GM21825 (cell line): ENCODE measurements around the gene RIT2.

Experiments
- ATAC-seq: cut with Tn5 transposase; IDR thresholded peaks from one replicate; pipeline ENCODE4 v1.9.1; 2021; ENCODE audit warnings: mild to moderate bottlenecking, moderate library complexity; ENCODE audit not compliant: unreplicated experiment

Gene RIT2

DNA sequence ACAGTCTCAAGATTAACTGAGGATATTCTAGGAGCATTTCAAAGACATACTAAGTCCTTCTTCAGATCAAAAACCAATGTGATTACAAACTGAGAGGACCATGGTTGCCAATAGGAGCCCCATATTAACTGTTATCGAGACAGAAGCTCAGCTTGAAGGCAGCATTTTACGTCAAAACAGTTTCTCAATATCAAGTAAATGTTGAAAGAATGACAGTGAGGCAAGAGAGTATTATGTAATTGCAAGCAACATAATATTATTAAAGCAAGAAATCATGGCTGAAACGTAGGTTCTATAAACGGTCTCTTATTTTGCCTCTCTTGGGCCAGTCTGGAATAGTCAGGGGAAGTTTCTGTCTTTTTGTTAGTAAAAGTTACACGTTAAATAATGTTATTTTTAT, 22.9 kb downstream of the RIT2 start:
- ATAC-seq = no peak

GRCh38 chr18:43081396-43081795, 34.1 kb downstream of the RIT2 start:
- no peak for ATAC-seq

GRCh38 chr18:43080671-43081070, 34.8 kb downstream of the RIT2 start:
- no peak for ATAC-seq

DNA sequence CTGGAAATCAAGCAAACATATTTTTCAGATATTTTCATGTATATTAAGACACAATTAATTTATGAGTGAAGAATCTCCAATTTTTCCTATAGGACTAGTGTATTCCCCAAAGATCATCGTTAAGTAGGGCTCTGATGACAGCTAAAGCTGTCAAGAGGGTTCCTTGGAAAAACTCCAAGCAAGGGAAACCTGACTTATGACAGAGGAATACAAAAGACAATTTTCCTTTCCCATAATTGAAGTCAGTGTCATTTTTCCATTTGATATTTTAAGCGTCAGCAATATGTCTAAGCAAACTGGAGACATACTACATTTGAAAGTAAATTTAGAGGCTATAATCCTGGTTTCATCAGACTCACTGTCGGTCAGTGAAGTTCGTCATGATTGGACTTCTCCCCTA, 36.1 kb downstream of the RIT2 start:
- ATAC-seq = no peak

DNA sequence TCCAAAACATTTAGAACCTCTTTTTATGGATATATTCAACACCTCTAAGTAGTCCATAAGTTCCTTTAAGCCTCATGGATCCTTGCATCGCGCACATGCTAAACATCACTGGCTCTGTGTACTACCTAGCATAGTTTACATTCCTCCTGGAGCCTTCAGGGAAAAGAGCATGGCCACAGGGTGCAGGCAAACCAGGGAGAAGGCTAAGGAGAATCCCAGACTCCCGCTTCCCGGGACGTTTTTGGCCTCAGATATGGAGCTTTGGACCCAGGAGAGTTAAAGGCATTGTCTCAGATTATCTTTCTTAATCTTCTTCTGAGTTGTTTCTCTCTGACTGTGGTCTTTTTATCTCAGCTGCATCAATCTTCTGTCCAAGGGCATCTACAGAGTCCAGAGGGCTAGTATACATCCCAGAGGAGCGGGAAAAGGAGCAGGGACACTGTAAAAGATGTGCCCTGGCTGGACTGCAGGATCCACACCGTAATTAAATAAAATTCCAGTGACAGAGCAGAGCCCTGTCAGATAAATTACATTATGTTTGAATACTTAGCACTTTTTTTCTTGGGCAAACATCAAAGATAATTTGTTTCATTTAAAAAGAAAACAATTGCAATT, 36.9 kb downstream of the RIT2 start:
- ATAC-seq = no peak

GRCh38 chr18:43077510-43078308, 37.8 kb downstream of the RIT2 start:
- ATAC-seq = no peak

DNA sequence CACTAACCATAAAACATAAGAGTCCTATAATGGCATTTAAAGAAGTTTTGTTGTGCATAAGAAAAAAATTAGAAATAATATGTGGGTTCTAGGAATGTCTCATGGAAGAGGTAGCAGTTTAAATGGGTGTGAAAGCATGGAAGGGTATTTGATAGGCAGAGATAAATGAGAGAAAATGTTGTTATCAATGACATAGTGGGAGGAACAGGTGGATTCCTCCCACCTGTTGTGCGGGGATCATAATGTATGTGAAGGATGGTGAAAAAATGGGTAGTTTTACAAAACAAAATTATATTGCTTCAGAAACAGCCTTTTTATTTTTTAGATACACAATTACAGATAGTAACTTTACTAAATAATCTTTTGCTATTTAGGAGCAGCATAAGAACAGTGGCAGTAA, 41.7 kb downstream of the RIT2 start:
- no peak for ATAC-seq

DNA sequence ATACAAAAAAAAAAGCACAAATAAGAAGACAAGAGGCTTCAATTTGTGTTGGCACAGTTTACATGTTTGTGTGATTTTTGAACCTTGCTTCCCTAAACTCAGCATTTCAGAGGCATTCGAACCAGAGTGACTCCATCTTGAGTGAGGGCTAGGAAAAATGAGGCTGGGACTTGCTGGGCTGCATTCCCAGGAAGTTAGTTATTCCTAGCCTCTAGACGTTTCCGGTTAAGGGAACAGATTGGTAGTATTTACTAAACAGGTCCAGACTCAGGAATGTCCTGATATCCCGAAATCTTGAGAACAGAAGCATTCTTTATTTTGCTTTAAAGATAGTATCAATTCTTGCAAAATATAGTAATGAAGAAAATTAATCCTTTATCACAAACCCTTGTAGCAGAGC, 46.7 kb downstream of the RIT2 start:
- ATAC-seq = no peak

DNA sequence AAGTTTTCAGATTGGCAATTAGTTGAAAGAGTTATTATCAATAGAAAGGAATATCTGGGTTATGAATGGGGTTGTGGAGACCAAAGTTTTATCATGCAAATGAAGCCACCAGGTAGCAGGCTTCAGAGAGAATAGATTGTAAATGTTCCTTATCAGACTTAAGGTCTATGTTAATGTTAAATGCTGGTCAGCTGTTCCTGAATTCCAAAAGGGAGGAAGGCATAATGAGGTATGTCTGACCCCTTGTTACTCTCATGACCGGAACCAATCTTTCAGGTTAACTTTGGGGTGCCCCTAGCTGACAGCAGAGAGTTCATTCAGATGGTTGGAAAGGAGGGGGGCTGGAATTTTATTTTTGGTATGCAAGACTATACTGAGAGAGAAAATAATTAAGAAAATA, 47.9 kb downstream of the RIT2 start:
- ATAC-seq = no peak

DNA sequence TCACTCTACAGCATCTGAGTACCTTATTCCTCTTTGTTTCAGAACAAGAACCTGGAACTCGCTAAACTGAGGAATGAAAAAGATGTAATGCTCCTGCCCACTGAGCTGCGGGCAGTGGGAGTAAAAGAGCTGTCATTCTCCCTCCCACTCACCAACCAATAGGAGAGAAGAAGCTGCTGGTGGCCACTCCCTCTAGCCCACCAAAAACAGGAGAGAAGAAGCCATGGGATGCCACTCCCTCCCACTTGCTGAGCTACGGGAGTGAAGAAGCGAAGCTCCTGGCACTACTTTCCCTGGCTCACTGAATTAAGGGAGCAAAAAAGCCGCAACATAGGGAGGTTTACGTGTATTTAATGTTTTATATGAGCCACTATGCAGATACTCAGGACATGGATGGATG, 53.7 kb downstream of the RIT2 start:
- no peak for ATAC-seq

- ATAC-seq = no peak
Observed at GRCh38 chr18:43061318-43061717, 54.2 kb downstream of the RIT2 start.

DNA sequence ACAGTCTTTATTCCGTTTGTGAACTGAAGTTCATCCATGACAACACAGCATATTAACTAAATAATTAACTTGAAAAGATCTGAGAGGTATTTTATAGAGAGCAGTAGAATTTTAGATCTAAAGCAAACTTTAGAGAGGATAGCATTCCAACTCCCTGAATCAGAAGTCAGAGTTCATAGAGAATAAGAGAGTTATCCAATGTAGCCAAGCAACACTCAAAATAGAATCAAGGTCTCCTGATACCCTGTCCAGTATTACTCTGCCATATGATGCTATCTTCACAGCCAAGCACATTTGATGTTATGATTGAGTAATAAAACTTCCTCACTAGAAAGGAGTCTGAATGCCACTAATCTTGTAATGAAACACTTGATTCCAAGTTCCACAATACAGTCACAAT, 55.5 kb downstream of the RIT2 start:
- ATAC-seq = no peak

DNA sequence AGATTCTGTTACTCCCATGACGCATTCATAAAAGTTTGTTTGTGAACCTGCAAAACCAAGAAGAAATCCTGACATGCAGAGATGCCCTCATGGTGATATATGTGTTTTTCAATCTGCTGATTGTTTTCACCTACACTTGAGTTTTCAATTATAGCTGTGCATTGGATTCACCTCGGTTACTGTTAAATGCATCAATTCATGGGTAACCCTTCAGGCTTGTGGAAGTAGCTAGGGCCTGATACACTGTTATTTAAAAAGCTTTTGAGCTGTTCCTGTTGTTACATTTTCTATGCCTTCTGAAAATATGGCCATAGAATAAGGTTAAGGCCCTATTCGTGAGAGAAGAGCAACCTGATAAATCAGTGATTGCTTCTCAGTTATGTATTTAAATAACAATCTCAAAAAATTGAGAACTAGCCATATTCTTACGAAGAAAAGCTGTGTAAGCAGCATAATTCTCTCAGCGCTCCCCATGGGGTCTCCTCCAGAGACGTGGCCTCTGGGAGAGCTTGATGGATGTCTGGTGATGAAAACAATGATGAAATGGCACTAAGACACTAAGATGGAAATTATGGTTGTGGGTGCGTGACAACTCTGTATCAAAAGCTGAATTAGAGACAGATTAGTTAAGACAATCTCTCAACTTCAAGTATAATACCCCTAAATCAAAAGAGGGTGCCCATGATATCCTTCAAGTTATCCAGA, 60.5 kb downstream of the RIT2 start:
- ATAC-seq = no peak

DNA sequence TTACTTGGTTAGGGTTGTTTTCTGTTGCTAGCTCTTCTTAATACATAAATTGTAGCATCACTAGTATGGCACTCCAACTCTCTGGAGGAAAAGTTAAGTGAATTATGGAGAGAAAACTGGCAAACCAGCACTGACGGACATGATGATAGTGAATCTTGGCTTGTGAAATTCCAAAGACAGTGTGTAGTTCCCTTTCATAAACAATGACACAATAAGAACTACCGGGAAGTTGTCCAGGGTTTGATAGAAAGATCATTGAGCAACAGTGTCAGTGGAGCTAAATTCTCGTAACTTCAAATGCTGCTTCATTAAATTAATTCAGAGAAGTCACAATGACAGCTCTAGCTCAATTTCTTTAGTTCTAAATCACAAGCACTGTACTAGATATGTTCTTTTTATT, 66.5 kb downstream of the RIT2 start:
- ATAC-seq = no peak

- no peak for ATAC-seq
Observed at GRCh38 chr18:43046322-43046721, 69.2 kb downstream of the RIT2 start.

DNA sequence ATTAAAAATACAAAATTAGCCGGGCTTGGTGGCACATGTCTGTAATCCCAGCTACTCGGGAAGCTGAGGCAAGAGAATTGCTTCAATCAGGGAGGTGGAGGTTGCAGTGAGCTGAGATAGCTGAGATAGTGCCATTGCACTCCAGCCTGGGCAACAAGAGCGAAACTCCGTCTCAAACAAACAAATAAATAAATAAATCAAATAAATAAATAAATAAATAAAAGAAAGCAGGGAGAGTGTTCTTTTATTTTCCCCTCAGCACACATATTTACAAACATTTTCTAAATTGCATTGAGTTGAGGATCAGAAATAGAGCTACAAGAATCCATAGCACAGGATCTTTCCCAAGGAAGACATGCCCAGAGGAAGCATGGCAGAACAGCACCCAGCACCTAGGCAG, 71.9 kb downstream of the RIT2 start:
- no peak for ATAC-seq

DNA sequence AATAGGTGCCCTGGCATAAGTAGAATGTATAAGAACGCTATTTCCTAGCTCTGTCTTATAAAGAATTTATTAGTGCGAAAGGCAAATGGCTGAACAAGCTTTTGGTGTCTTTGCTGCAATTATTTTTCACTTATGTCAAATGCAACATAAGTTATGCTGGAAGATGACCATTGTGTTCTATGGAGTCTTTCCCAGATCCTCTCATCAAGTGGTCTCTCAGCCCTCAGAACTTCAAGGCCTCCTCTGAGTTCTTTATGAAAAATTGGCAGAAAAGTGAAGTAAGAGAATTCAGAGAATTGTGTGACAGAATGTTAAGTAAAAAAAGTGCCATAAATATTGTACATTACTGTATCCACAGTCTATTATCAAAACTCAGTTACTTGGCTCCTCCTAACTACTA, 75.2 kb downstream of the RIT2 start:
- no peak for ATAC-seq

DNA sequence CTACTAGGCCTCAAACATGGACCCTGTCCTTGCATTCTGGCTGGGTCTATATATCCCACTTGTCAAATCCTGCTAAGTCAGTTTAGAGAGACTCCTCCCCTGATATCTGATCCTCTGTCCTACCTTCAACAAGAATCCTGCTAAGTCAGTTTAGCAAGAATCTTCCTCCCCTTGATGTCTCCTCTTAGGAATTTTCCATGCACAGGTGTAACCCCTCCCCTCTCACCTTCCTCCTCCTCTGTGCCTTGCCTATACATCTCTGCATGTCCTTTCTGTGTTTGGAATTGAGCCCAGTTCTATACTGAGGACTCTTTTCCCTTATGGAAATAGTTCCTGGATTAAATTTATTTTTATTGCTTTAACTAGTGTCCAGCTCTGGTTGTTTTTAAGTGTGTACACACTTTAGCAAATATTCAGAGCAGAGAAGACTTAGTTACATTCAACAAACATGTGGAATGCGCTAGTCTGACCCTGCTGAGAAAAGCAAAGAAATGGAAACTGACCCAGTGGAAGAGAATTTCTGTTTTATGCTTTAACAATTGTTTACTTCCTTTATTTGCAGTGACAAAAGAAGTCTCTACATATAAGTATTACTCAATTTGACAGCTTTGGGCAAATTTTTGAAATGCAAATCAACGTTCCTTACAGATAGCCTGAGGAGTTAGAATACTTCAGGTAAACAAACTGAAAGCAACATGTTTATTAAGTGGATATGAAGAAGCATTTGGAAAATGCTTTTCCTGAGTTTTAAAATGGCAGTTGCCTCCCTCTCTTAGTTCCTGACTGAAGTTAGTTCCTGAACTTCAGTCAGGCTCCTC, 80.6 kb downstream of the RIT2 start:
- no peak for ATAC-seq

DNA sequence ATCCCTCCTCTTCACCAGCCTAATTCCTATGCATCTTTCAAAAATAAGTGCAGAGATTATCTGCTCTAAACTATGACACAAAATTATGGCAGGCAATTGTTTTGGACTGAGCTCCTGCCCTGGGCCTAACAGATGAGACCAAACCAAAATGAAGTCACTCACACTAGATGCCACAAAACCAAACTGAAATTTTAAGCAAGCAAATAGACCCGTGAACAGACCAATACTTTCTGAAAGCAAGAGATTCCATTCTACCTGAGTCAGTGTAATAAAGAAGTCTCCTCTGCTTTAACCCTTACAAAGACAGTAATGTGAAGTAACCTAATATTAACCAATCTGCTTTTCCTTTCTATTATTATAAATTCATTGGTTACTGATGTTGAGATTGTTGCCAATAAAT, 84.3 kb downstream of the RIT2 start:
- no peak for ATAC-seq

- no peak for ATAC-seq
Observed at GRCh38 chr18:43029414-43029813, 86.1 kb downstream of the RIT2 start.

GRCh38 chr18:43022874-43023273, 92.6 kb downstream of the RIT2 start:
- ATAC-seq = no peak
